NCI-H1436 (cell line): Measurements from ENCODE around the gene KLHL10.

Experiments
- DNase-seq: peaks from one replicate; lab custom pipeline; 2025; lab: John Stamatoyannopoulos, UW

KLHL10 gene

DNA sequence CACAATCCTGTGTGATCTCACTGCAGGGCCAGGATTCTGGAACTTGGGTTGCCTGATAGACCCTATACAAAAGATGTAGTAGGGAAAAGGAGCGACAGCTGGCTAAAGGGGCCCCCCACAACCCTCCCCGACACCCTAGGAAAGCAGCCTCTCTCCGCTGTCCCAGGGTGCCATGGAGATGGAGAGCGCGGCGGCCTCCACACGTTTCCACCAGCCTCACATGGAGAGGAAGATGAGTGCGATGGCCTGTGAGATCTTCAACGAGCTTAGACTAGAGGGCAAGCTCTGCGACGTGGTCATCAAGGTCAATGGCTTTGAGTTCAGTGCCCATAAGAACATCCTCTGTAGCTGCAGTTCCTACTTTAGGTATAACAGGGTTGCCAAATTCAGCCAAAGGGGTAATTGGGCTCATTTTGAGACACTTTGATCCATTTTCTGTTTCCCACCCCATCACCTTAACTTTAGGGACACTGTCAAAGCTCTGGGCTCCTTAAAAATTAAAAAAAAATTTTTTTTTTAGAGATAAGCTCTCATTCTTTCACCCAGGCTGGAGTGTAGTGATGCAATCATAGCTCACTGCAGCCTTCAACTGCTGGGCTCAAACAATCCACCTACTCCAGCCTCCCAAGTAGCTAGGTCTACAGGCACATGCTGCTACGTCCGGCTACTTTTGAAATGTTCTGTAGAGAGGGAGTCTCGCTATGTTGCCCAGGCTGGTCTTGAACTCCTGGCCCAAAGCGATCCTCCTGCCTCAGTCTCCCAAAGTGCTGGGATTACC lies at the start of gene KLHL10:
Gene KLHL10, plus strand, starts transcription at position 65 of the 778 bp plus-strand sequence. Its CDS starts 108 bp downstream, at position 173.
- no peak for DNase-seq

DNA sequence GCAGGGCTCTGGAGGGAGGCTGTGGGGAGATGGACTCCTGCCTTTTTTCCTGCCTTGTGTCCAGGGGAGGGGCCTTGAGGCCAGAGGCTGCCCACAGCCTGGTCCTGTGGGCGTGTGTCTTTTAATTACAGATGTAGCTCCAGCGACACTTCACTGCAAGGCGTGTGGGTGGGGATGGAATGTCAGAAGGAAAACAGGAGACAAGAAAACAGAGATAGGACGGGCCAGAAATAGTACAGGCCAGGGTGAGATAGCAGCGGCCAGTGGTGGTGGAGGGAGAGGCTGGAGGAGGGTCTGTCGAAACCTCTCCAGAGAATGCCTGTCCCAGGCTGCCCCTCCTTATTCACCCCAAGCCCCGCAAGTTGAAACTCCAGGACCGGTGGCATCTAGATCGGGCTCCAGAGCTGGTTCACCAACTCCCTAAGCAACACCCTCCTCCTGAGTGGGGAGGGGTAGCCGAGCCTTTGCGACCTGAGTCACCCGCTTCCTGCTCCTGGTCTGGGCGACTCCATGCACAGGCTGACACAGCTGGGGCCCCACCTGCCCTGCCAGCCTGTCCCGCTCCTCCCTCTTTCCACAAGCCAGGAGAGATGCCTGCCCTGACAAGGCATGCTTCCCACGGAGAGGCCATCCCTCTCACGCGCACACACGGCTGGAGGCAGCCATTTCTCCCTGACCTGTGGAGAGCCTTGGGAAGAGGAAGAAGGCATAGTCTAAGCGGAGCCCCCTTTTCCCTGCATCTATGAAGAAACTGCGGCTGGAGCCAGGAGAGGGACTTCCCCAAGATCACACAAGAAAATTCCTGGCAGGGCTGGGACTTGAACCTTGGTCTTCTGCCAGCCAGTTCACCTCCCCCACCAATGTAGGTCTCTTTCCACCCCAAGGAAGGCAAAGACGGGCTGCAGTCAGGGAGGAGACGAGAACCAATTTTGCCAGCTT lies 44.5 kb upstream of the KLHL10 start:
- DNase-seq: no peak

DNA sequence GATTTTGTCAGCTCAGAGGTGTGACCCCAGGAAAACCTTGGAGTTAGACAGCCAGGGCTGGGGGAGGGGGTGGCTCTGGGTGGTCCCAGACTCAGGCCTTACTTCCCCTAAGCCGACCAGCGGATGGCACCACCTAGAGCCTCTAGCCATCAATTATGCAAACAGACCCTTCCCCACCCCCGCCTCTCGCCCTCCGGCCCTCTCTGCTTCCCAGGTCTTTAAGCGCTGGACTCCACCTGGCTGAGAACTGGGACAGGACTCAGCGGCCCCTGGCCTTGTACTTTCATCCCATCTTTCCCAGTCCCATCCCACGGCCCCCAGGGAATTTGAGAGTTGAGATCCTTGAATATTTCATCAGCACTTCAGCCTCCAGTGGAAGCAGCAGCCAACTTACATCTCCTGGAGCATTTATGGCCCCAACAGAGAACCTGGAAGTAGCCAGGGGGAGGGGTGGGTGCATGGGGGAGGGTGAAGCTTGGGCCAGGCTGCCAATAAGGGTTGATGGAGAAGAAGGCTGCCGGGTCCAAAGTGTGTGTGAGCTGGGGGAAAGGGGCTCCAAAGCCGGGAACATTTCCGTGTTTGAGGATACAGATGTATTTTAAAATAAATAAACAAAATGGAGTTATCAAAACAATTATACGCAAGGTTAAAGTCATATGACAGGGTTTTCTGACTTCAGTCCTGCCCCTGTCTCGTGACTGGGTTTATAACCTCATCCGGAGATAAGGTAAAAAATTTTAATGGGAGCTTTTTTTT lies 43.7 kb upstream of the KLHL10 start:
- no peak for DNase-seq

DNA sequence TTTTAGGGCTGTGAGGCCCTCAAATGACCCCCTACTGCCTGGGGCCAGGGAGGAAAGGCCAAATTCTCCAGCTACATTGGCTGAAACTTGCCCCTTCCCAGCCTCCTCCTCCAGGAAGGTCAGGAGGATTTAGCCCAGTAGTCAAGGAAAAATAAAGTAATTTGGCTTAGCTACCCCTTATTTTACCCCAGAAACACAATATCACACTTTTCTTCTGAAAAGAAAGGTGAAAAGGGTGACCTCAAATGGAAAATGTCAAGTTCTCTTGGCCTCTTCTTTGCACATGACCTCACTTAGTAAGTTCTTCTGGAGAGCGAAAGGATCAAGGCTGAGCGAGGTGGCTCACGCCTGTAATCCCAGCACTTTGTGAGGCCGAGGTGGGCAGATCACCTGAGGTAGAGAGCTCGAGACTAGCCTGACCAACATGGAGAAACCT lies 43.1 kb upstream of the KLHL10 start:
- DNase-seq: no peak

DNA sequence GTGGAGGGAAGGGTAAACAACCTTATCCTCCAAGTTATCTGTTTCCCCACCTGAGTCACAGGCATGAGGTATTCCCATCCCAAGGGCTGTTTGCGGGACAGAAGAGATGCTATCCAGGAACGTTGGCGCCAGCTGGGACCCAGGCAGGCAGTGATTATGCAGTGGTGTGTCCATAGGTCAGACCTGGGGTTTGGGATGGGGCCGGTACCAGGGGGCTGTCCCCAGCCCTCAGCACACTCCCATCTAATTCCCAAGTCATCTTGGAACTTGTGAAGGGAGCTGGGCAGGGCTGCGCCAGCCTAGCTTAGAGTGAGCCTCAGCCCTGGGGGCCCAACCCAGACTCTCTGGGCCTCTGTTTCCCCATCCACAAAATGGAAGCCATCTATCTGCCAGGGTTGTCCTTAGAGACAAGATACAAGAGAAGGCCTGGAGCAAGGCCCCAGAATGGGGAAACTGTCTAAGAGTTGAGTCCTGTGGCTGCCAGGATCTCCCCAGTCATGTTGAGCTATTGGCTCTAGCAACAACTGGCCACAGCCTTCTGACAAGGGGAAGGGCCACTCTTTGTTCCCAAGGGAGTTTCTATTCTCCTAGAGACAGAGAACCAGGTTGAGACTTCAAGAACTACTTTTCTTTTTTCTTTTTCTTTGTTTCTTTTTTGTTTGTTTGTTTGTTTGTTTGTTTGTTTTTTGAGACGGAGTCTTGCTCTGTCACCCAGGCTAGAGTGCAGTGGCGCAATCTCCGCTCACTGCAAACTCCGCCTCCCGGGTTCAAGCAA lies 41.3 kb upstream of the KLHL10 start:
- DNase-seq: no peak

DNA sequence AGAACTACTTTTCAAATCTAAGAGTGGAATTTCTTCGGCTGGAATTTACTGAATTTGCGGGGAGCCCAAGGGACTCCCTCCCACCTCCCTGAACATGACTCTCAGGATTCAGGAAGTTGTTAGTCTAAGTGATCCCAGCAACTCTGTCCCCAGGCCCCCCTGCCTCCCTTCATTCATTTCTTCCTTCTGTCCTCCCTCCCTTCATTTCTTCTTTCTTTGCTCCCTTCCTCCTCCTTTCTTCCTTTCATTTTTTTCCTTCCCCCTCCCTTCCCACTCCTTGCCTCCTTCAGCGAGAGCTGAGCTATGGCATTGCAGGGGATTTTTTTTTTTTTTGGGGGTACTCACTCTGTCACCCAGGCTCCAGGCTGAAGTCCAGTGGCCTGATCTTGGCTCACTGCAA lies 40.2 kb upstream of the KLHL10 start:
- no peak for DNase-seq

DNA sequence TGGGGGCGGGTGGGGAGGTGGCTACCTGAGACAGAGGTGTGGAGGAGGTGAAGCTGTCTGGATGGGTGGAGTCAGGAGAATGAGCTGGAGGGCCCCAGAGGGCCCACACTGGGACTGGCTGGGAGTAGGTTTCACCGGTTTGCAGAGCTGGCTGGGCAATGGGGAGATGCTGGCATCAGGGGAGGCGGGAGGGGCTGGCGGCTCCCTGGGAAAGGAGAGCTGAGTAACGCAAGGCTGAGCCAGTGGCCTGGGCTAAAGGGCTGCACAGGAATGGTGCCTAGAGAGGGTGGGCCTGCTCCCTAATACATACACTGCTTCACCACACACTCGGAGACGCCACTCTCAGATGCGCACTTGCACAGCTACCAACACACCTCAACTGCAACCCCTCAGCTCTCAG lies 38.3 kb upstream of the KLHL10 start:
- DNase-seq: no peak

DNA sequence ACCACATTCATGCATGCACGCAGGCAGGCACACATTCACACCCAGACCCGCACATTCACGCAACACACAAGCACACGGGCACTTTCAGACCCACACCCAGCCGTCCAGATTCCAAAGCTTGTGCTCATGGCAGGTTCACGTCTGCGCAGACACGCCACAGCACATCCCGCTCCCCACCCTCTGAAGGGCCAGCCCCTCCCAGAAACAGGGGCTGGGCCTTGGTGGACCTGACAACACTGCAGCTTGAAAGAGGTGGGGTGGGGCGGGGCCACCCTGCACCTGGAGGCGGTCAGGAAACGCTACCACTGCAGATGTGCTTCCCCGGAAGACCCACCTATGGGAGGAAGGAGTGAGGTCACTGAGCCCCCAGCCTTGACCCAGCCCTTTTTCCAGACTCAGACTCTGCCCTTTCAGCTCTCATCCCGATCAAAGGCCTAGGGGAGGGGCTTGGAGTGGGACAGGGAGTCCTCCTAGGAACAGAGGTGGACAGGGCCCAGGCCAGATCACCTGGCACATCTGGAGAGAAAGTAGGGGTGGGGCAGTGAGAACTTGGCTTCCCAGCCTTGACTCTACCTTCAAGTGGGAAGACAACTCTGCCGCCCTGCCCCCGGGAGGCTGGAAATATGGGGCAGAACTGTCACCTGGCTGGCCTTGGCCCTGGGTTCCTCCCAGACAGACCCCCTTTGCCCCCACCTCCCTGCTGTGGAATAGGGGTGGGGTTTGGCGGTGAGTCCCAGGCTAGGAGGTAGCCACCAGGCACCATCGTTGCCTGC lies 36.8 kb upstream of the KLHL10 start:
- DNase-seq: peak; percentile 49

DNA sequence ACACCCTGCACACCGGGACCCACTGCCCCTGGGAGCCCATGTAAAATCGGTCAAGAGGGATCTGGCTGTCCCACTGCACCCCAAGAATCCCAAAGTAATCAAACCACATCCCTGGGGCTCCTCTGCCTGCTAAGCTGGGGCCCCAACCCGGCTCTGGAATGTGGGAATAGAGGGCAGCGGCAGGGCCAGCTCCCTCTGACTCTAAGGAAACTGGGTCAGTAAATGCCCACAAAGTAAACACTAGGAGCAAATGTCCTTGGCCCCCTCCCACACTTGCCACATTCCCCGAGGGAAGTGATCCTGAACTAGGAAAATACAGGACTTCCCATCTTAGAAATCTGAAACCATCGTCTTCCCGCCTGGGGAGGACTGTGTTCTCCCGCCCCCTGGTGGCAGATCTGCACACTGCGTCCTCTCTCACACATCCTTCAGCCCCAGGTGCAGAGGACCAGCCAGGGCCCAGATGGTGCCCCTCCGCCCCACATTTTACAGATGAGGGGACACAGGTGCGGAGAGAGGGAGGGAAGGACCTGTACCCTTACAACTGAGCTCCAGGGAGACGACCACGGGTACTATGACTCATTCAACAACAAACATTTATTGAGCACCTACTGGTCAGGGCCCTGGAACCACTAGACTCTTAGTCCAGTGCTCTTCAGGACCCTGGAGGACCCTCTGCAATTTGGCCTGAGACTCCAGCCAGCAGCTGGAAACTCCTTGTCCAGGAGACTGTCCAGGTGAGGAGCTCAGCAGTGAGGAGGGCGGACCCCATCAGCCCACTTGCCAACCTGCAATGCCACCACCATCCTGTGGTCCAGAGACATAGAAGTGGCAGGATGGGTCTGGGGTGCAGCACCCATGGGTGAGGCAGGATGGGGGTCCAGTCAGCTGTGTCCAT lies 36.0 kb upstream of the KLHL10 start:
- peak; percentile 75 for DNase-seq

DNA sequence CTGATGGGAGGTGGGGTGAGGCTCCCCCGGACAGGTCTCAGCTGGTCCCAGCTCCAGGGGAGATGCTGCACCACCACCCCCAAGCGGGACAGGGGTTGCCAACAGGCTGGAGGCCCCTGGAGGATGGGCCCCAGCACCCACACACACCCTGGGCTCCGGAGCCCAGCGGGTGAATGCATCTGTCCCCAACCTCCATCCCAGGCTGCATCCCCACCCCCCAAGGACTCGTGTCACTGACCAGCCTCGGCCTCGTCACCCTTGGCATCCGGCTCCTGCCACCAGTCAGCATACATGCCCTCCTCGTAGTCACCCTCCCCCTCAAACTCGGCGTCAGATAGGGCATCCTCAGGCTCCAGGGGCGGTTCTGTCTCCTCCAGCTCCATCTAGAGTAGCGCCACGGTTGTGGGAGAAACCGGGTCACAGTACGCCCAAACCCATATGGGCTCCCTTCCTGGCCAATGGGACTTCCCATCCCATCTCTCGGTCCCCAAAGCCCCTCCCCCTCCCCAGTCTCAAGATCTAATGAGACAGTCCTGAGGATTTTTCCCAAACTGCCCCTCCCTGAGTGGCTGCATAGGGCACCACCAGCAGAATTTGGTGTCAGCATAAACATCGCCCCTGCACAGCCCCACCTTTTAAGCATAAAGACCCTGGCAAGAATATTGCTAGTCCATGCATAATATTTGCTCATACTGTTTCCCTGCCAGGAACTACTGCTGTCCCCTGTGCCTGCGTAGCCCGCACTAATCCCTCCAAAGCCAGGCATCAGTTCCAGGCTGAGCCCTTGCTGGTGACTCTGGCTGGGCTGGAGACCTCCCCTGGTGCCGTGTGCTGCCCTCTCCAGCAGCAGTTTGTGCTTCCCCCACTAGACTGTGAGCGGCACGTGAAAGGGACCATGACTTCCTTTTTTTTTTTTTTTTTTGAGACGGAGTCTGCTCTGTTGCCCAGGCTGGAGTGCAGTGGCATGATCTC lies 34.3 kb upstream of the KLHL10 start:
- DNase-seq: no peak

DNA sequence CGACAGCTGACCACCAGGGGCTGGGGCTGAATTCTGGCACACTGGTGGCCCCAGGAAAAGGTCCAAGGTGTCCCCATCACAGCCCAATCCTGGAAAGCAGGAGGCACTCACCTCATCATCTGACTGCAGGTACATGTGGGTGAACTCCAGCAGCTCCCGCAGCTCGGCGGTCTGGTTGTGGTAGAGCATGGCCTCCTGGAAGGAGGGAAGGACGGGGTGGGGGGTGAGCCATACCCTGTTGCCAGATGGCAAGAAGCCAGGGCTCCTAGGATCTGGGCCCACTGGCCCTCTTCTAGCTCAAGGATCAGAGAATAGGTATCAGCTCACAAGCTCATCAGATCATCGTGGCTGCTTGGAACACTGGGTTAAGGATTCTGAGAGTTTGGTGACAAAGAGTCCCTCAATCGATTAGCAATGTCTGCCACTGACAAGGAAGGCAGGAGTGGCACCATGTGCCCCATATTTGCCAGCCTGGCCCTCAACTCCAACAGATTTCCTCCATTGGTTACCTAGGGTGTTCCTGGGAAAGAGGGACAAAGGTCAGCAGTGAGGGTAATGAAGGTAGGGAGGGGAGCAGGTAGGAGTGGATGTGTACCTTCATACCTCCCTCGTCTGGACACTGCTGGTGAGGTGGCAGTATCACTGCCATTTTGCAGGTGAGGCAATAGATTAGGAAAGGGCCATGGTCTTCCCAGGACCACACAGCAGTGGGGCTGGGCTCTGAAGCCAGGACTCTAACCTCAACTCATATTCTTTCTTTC lies 30.8 kb upstream of the KLHL10 start:
- DNase-seq: no peak

DNA sequence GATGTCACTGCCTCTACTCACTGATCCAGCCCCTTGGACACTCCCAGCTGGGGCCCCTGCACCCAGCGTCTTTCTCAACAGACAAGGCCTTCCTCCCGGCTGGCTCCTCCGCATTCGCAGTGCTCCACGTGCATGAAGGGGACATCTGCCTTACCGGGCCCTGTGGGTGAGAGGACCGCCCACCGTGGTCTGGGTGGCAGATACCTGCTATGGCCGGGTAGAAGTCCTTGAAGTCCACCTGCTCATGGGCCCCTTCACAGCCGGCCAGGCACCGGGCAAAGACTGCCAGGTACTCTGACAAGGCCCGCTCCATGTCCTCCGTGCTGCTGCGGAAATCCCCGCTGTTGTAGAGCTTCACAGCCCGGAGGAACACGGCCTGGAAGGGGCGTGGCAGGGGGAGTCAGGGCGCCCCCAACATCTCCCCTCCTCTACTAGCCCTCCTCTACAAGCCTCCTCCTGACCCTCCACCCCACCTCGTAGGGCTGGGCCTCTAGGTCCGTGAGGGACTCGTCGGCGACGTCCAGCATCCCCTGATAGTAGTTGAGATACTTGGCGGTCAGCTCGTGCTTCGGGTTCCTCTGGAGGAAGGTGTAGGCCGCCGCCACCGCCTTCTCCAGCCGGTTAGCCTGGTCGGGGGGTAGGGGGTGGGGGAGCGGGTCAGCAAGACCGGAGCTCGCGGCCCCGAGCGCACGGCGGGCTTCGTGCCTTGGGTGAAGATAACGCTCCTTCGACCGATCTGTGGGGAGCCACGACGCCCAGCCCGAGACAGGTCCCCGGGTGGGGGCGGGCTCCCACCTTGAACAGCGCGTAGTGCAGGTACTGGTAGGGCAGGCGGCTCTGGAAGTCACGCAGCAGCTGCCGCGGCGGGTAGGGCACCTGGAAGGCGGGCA lies 26.7 kb upstream of the KLHL10 start:
- DNase-seq: no peak

DNA sequence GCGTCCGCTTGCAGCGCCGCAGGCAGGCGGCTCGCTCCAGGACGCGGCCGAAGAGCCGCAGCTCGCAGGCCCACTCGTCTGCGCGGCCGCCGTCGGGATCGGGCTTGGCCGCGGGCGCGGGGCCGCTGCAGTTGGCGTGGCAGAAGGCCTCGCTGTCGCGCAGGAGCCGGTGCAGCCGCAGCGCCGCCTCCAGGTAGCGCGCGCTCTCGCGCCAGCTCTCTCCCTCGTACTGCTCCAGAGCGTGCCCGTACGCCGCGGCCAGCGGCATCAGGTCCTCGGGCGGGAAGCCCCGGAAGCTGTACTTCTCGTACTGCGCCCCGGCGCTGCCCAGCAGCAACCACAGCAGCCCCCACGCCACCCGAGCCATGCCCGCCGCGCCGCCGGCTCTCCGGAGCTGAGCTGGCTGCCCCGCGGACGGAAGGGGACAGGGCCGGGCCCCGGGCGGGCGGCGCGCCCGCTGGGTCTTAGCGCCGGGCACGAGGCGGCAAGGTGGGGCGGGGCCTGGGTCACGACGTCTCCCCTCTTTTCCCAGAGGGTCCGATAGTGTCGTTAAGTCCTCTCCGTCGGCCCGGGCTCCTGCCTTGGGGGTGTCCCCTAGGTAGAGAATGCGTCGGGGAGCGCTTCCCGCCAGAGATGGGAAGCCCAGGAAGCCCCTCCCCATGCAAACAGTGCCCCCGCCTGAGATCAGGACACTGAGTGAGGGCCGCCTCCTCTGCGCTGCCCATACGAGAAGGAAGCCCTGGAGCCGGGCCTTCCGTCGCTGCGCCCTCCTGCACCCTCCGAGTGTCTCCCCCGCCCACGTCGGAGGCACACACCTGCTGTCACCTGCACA lies 25.9 kb upstream of the KLHL10 start, which contains the start of gene P3H4:
Gene P3H4, minus strand, starts transcription at position 401 of the 832 bp plus-strand sequence. Its CDS starts 34 bp downstream, at position 367.
- peak; percentile 67 for DNase-seq

DNA sequence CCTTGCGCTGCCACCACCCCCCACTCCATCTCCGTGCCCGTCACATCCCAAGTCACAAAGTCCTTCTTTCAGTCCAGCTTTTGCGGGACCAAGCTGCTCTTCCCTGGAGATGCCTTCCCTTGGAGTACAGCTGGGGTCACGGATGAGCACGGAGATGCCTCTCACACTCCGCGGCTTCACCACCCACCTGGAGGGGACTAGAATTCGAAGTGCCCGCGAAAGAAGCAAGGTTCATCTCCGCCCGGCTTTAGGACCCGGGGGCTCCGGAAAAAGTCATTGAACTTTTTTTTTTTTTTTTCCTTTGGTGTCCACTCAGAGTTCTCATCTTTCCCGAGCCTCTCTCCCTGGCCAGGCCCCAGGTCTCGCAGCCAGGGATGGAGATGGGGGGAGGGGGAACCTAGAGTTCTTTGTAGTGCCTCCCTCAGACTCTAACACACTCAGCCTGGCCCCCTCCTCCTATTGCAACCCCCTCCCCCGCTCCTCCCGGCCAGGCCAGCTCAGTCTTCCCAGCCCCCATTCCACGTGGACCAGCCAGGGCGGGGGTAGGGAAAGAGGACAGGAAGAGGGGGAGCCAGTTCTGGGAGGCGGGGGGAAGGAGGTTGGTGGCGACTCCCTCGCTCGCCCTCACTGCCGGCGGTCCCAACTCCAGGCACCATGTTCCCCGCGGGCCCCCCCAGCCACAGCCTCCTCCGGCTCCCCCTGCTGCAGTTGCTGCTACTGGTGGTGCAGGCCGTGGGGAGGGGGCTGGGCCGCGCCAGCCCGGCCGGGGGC lies 25.1 kb upstream of the KLHL10 start, which contains the start of gene FKBP10:
Gene FKBP10, plus strand, starts transcription at position 624 of the 771 bp plus-strand sequence. Its CDS starts 31 bp downstream, at position 655.
- DNase-seq: peak; percentile 27
